K562 (cell line): ENCODE data around the gene KBTBD3. TPM values are rescaled to one million over a fixed set of nuclear protein-coding genes. Genes with fewer than 3 reads are reported as not detected.

Source experiments
- ERF ChIP-seq: fragments of 450-650 bp; formaldehyde crosslinking; IDR thresholded peaks from 2 replicates; pipeline ENCODE4 v1.4.0; 2020; ENCODE audit warnings: mild to moderate bottlenecking, mixed read lengths
- GABPB2 ChIP-seq: fragments of 250-450 bp; sonication (Bioruptor Pico); conservative IDR thresholded peaks from 2 replicates; pipeline ENCODE4 v1.5.1; 2021; ENCODE audit warnings: mild to moderate bottlenecking
- HDAC3 ChIP-seq: fragments of 450-650 bp; IDR thresholded peaks from 2 replicates; pipeline ENCODE4 v1.6.1; 2018; ENCODE audit warnings: borderline replicate concordance, mild to moderate bottlenecking, moderate library complexity; ENCODE audit not compliant: partially characterized antibody
- HDAC6 ChIP-seq: IDR thresholded peaks from 2 replicates; pipeline ENCODE4 v1.6.1; 2012; ENCODE audit warnings: low read depth, mild to moderate bottlenecking, control low read depth, inconsistent platforms, low read length, moderate library complexity
- HDAC8 ChIP-seq: fragments of 450-650 bp; IDR thresholded peaks from 2 replicates; pipeline ENCODE4 v1.6.1; 2016; ENCODE audit warnings: mild to moderate bottlenecking, missing genetic modification characterization, moderate library complexity, missing compliant biosample characterization
- KDM2B ChIP-seq: fragments of 250-450 bp; sonication (Bioruptor Pico); IDR thresholded peaks from 2 replicates; pipeline ENCODE4 v1.8.0; 2021; ENCODE audit warnings: mild to moderate bottlenecking, moderate library complexity
- NFIX ChIP-seq: fragments of 250-450 bp; sonication (Bioruptor Pico); IDR thresholded peaks from 2 replicates; pipeline ENCODE4 v1.4.0; 2020; ENCODE audit warnings: low read depth, mild to moderate bottlenecking, moderate library complexity
- POLR2H ChIP-seq: IDR thresholded peaks from 2 replicates; pipeline ENCODE4 v1.6.1; 2016; ENCODE audit warnings: missing genetic modification characterization, low read depth, mild to moderate bottlenecking, control low read depth, missing compliant biosample characterization, moderate library complexity
- RBM14 ChIP-seq: fragments of 200-400 bp; formaldehyde crosslinking; IDR thresholded peaks from 2 replicates; pipeline ENCODE4 v1.6.1; 2018; ENCODE audit warnings: low read depth, mild to moderate bottlenecking, low read length, moderate library complexity, borderline replicate concordance; ENCODE audit not compliant: insufficient read depth
- SAFB2 ChIP-seq: fragments of 200-400 bp; formaldehyde crosslinking; IDR thresholded peaks from 2 replicates; pipeline ENCODE4 v1.6.1; 2018; ENCODE audit warnings: borderline replicate concordance, low read length, low read depth, moderate library complexity; ENCODE audit not compliant: severe bottlenecking
- SMARCA4 ChIP-seq: fragments of 450-650 bp; IDR thresholded peaks from 2 replicates; pipeline ENCODE4 v1.6.1; 2016
- SOX6 ChIP-seq: fragments of 450-650 bp; IDR thresholded peaks from 2 replicates; pipeline ENCODE4 v1.6.1; 2014; ENCODE audit warnings: mild to moderate bottlenecking
- ZC3H11A ChIP-seq: IDR thresholded peaks from 2 replicates; pipeline ENCODE4 v1.6.1; 2012; ENCODE audit warnings: low read depth, low read length, improper control_type of control experiment
- ZNF124 ChIP-seq: sonication (generic); formaldehyde crosslinking; IDR thresholded peaks from 2 replicates; pipeline ENCODE4 v1.8.1; 2022; ENCODE audit warnings: missing genetic modification reagents
- polyA plus RNA-seq, 8 experiments: library from polyadenylated mRNA; depleted of rRNA in 4 of 8; stranded (reverse) in 5 of 8; unstranded in 3 of 8; fragments of >200 nt; fragmentation: Nextera tagmentation in 2 of 8; fragmentation: Illumina TruSeq in 1 of 8; extraction: Ambion mirVana in 2 of 8; extraction: Trizol in 1 of 8; gene quantifications; 2 replicates each; pipeline versions ENCODE4 v1.2.1 to v1.2.3, GENCODE V29; 2011 to 2014; ENCODE audit warnings: inconsistent platforms in 1 of 8, missing spikeins in 1 of 8
- total RNA-seq, 7 experiments: library from RNA; depleted of rRNA in 6 of 7; stranded (reverse); fragments of >200 nt in 6 of 7; fragmentation: Illumina TruSeq in 2 of 7; extraction: Trizol in 2 of 7; gene quantifications; 2 replicates each; pipeline versions ENCODE4 v1.2.1 to v1.2.3, GENCODE V29; 2011 to 2021; ENCODE audit warnings: low replicate concordance in 1 of 7
- TF ChIP-seq, protein P1 (sequence below): fragments of 450-650 bp; conservative IDR thresholded peaks from 2 replicates; pipeline ENCODE4 v1.6.1; 2016; ENCODE audit warnings: missing genetic modification characterization, low read depth, mild to moderate bottlenecking, missing compliant biosample characterization, moderate library complexity
- TF ChIP-seq, protein P2 (sequence below): fragments of 200-800 bp; sonication (Bioruptor generic); IDR thresholded peaks from 2 replicates; pipeline ENCODE4 v1.6.1; 2016; ENCODE audit warnings: missing genetic modification characterization, missing compliant biosample characterization
- TF ChIP-seq, protein P3 (sequence below): sonication (generic); formaldehyde crosslinking; IDR thresholded peaks from 2 replicates; pipeline ENCODE4 v1.8.1; 2023; ENCODE audit warnings: mild to moderate bottlenecking, missing genetic modification reagents, moderate library complexity
- TF ChIP-seq, protein P4 (sequence below): sonication (generic); formaldehyde crosslinking; IDR thresholded peaks from 2 replicates; pipeline ENCODE4 v1.8.0; 2022; ENCODE audit warnings: mild to moderate bottlenecking, missing genetic modification reagents

The KBTBD3 gene
- total and polyA plus RNA-seq, 9 of the 15 experiments (the other 6 are each of a cell fraction or from before 2014, with no cell fraction given), result 4.2 to 31.2 (median 6.4) TPM

DNA sequence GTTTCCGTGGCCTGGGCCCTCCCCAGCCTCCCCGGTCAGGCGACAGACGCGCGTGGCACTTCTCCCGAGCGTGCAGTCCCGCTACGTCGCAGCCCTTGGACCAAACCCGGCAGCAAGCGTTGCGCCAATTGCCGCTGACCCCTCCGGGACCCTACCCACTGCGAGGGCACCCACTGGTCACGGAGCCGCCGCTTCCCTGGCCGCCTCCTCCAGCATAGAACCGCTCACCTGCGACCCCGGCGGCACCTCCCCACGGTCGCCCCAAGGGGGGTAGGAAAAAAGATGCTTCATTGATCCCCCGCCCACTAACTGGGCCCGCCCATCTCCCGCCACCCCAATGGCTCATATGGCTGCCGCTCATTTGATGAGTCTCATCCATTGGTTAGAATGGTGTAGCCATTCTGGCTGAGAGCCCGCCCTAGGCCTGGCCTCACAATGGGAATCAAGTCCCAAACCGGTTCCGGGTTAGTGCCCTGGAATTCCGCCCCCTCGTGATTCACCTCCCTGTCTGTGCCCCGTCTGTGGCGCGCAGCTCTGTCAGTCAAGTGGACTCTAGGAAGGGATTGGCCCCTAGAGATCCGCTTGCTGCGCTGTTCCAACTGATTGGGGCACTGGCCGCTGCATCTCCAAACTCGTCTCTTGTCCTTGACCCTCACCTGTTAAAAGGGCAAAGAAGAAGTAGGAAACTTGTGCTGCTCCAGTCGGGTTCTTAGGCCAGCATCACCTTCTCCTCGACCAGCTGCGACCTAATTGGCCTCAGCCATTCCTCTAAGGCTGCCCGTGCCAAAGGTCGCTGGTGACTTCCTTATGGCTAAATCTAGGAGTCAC, 55.0 kb downstream of the KBTBD3 start, which contains the start of gene MSANTD4 (continued):
- TF ChIP-seq, protein P1, sequence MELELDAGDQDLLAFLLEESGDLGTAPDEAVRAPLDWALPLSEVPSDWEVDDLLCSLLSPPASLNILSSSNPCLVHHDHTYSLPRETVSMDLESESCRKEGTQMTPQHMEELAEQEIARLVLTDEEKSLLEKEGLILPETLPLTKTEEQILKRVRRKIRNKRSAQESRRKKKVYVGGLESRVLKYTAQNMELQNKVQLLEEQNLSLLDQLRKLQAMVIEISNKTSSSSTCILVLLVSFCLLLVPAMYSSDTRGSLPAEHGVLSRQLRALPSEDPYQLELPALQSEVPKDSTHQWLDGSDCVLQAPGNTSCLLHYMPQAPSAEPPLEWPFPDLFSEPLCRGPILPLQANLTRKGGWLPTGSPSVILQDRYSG (tag), result no peak
- TF ChIP-seq, protein P2, sequence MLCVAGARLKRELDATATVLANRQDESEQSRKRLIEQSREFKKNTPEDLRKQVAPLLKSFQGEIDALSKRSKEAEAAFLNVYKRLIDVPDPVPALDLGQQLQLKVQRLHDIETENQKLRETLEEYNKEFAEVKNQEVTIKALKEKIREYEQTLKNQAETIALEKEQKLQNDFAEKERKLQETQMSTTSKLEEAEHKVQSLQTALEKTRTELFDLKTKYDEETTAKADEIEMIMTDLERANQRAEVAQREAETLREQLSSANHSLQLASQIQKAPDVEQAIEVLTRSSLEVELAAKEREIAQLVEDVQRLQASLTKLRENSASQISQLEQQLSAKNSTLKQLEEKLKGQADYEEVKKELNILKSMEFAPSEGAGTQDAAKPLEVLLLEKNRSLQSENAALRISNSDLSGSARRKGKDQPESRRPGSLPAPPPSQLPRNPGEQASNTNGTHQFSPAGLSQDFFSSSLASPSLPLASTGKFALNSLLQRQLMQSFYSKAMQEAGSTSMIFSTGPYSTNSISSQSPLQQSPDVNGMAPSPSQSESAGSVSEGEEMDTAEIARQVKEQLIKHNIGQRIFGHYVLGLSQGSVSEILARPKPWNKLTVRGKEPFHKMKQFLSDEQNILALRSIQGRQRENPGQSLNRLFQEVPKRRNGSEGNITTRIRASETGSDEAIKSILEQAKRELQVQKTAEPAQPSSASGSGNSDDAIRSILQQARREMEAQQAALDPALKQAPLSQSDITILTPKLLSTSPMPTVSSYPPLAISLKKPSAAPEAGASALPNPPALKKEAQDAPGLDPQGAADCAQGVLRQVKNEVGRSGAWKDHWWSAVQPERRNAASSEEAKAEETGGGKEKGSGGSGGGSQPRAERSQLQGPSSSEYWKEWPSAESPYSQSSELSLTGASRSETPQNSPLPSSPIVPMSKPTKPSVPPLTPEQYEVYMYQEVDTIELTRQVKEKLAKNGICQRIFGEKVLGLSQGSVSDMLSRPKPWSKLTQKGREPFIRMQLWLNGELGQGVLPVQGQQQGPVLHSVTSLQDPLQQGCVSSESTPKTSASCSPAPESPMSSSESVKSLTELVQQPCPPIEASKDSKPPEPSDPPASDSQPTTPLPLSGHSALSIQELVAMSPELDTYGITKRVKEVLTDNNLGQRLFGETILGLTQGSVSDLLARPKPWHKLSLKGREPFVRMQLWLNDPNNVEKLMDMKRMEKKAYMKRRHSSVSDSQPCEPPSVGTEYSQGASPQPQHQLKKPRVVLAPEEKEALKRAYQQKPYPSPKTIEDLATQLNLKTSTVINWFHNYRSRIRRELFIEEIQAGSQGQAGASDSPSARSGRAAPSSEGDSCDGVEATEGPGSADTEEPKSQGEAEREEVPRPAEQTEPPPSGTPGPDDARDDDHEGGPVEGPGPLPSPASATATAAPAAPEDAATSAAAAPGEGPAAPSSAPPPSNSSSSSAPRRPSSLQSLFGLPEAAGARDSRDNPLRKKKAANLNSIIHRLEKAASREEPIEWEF (CRISPR knock-in tag), result no peak
- TF ChIP-seq, protein P3, sequence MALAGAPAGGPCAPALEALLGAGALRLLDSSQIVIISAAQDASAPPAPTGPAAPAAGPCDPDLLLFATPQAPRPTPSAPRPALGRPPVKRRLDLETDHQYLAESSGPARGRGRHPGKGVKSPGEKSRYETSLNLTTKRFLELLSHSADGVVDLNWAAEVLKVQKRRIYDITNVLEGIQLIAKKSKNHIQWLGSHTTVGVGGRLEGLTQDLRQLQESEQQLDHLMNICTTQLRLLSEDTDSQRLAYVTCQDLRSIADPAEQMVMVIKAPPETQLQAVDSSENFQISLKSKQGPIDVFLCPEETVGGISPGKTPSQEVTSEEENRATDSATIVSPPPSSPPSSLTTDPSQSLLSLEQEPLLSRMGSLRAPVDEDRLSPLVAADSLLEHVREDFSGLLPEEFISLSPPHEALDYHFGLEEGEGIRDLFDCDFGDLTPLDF (CRISPR knock-in tag), result no peak
- TF ChIP-seq RBM14 (no peak), NFIX (CRISPR knock-in tag) (no peak), SAFB2 (no peak), HDAC3 (no peak), SOX6 (no peak; the same call in 1 of the 2 replicates), HDAC8 (no peak), GABPB2 (no peak), ZC3H11A (no peak), HDAC6 (no peak), SMARCA4 (no peak), ERF (CRISPR knock-in tag) (0 out of 2 replicates have a peak, but pooled peaks have one; percentile 40), KDM2B (CRISPR knock-in tag) (no peak), POLR2H (tag) (0 out of 2 replicates have a peak, but pooled peaks have one; percentile 13), ZNF124 (CRISPR knock-in tag) (no peak)
- TF ChIP-seq, protein P4, sequence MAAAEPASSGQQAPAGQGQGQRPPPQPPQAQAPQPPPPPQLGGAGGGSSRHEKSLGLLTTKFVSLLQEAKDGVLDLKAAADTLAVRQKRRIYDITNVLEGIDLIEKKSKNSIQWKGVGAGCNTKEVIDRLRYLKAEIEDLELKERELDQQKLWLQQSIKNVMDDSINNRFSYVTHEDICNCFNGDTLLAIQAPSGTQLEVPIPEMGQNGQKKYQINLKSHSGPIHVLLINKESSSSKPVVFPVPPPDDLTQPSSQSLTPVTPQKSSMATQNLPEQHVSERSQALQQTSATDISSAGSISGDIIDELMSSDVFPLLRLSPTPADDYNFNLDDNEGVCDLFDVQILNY (CRISPR knock-in tag), result no peak
